Retinal pigment epithelial cell (primary cell): Measurements from ENCODE around the gene PMEPA1.

ENCODE experiments used
- DNase-seq: peaks from one replicate; pipeline ENCODE4 v3.0.0-alpha.2; 2010; ENCODE audit warnings: low read depth
- H3K4me3 ChIP-seq: 2 replicates; pipeline ENCODE4 v1.5.1; 2011; ENCODE audit warnings: mild to moderate bottlenecking, low read length, control low read depth, moderate library complexity
- TF ChIP-seq, protein P1 (sequence below): conservative IDR thresholded peaks from 2 replicates; pipeline ENCODE4 v1.5.1; 2011; ENCODE audit warnings: low read depth, low read length, control low read depth, inconsistent platforms

The PMEPA1 gene

DNA sequence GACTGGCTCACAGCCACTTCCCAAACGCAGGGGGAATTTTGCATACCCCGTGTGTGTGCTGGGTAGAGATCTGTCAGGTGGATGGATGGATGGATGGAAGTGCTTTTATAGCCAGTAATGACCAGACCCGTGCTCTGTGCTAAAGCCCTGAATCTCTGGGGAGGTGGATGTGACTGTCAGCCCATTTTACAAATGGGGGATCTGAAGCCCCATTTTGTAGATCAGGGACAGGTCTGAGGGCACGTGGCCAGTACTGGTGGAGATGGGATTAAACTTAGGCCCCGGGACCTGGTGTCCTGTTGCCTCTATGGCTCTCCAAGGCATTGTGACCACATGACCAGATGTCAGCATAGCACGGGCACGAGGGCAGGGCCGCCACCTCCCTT, 51.4 kb downstream of the PMEPA1 start:
- TF ChIP-seq, protein P1, sequence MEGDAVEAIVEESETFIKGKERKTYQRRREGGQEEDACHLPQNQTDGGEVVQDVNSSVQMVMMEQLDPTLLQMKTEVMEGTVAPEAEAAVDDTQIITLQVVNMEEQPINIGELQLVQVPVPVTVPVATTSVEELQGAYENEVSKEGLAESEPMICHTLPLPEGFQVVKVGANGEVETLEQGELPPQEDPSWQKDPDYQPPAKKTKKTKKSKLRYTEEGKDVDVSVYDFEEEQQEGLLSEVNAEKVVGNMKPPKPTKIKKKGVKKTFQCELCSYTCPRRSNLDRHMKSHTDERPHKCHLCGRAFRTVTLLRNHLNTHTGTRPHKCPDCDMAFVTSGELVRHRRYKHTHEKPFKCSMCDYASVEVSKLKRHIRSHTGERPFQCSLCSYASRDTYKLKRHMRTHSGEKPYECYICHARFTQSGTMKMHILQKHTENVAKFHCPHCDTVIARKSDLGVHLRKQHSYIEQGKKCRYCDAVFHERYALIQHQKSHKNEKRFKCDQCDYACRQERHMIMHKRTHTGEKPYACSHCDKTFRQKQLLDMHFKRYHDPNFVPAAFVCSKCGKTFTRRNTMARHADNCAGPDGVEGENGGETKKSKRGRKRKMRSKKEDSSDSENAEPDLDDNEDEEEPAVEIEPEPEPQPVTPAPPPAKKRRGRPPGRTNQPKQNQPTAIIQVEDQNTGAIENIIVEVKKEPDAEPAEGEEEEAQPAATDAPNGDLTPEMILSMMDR: no peak
- H3K4me3 ChIP-seq: no peak overlapping the region
- no peak for DNase-seq

DNA sequence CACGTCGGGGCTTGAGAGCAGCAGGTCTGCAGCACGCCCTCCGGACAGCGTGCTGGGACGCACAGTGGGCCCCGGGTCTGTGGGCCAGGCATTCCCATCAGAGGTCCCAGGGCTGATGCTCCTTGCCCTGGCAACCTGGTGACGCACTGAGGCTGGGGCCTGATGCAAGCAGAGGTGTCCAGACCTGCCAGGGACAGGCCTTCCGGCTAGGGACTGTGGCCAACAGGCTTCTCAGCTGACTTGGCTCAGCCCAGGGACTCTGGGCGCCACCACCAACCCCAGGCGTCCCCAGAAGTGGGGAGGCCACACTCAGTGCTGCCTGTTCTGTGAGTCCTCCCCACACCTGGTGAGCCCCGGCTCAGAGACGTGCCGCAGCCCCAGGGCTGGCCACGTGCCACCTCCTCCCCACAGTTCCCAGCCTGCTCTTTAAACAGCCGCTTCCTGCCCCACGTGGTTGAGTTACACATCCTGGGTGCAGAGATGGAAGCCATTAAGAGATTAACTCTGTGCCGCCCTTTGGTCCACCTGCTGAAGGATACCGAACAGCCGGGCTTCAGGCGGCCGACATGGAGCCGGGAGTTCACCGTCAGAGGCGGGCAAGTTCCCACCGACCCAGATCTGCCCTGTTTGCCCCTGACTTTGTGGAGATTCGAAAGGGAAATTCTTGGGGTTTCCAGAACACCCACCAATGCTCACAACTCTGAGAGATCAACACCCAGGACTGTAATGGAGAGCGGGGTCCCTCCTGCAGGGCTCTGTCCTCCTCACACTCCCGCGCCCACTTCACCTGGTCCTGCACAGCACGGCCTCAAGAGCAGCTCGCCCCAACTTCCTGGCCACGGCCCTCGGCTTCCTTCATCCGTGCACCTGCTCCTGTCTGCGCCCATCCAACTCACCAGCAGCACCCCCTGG, 52.0 kb downstream of the PMEPA1 start:
- no peak overlapping the region for H3K4me3 ChIP-seq
- DNase-seq: peak; percentile 2
- TF ChIP-seq, protein P1: no peak

DNA sequence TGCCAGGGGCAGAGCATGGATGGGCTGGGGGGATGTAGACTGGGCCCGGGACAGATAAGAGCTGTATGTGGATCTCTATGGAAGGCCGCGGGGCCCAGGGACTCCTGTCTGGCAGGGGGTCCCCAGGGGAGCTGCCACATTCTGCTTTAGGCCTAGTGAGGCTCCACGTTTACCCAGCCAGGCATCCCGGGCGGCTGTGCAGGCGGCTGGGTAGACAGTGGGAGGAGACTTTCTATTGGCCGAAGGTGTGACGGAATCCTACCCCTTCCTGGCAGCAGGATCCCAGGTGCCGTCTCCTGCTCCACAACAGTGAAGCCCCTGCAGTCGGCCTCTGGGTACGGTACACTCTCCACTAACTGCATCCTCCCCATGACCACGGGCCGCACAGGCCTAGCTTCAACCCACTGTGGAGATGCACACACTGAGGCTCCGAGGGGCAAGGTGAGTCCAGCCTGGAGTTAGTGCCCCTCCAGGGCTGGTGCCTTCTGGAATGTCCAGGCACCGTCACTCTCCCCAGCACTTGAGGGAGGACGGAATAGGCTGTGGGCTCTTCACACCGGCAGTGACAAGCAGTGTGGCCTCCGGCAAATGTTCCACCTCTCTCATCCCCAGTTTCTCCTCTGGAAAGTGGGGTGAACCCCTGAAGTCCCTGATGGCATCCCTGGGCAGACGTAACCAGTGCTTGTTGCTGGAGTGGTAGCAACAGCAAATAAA, 52.8 kb downstream of the PMEPA1 start:
- TF ChIP-seq, protein P1: no peak
- no peak overlapping the region for H3K4me3 ChIP-seq
- DNase-seq: no peak

DNA sequence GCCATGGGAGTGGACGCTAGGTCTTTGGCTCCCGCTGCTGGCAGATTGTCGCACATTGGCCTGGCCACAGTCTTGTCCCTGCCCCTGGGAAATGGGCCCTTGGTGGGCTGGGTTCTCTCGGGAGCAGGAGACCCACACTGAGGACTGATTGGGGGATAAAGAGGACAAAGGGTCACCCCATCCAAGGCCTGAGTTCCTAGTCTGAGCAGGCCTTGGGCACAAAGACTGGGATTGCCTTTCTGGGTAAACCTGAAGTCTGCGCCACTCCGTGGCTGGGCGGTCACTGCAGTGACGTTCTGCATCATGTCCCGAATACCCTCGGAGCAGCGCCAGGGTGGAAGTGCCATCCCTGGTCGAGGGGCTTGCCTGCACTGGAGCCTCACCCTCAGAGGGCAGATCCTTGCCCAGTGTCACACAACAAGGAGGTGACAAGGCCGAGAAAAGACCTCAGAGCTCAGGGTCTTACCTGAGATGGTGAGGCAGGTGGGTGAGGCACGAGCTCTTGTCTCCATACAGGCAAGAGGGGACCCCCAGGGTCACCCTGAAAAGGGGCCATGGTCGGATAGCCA, 53.5 kb downstream of the PMEPA1 start:
- no peak for DNase-seq

DNA sequence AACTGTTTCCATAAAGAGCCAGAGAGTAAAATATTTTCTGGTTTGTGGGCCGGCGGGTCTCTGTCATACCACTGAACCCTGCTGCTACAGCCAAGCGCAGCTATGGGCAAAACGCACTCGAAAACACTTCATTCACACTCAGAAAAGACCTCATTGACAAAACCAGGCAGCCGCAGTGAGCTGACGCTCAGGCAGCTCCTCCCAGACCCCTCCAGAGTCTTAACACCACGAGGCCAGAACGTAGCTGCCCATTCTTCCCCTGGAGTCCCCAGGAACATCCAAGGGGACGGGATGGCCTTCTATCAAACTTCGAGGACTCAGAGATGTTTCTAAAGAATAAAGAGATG, 54.0 kb downstream of the PMEPA1 start:
- TF ChIP-seq, protein P1: no peak
- no peak for DNase-seq
- no peak overlapping the region for H3K4me3 ChIP-seq

More for the DNA sequence above, 53.5 kb downstream of the PMEPA1 start:
- TF ChIP-seq, protein P1: no peak
- H3K4me3 ChIP-seq: no peak overlapping the region

DNA sequence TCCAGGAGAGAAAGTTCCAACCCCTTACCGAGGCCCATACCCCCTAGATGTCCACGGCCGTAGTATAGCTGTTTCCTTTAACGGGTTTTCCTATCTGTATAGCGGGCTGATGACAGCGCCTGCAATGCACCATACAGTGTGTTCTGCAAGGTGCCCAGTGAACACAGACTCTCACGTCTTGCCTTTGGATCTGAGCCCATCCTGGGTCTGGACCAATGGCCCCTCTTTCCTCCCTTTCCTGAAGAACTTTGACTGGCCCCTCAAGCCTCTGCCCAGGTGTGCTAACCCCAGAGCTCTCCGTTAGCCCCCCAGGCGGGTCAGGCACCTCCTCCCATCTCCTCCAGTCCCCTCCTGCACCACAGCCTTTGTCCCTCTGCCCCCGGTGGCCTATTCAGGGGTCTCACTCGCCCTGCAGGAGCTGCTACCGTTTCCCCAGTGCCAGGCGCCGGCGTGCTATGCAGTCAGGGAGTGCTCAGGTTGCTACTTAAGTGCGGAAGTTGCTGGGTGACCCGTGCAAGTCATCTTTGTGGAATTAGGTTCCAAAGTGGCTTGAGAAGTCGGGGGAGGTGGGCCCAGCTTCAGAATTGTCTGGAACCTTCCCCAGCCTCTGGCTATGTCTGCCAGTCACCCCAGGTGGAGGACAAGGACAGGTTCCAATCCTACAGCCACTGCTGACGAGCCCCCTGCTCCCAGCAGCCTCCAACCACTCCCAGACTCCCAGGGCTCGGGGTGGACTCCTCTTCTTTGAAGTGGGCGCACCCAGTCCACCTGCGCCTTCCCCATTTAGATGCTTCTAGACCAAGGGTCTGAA, 54.6 kb downstream of the PMEPA1 start:
- no peak overlapping the region for H3K4me3 ChIP-seq
- peak; percentile 5 for DNase-seq
- TF ChIP-seq, protein P1: no peak
